Measurements from ENCODE around the gene DSTN. TPM values are rescaled to one million over a fixed set of nuclear protein-coding genes. Genes with fewer than 3 reads are reported as not detected.

The DSTN gene
- total and polyA plus RNA-seq, 2 experiments from 2014 or later: 162 to 459 TPM

- TF ChIP-seq JUNB (IDR thresholded peaks at IDR 0.05; ENCODE audit: unreplicated experiment): no peak
- no peak for TF ChIP-seq EZH2phosphoT487 (IDR thresholded peaks at IDR 0.05; ENCODE audit: unreplicated experiment)
- TF ChIP-seq NANOG (IDR thresholded peaks at IDR 0.05; ENCODE audit: borderline replicate concordance): no peak
- no peak for TF ChIP-seq ETS1 (IDR thresholded peaks at IDR 0.05)
- no peak for TF ChIP-seq ZNF331 (CRISPR knock-in tag; IDR thresholded peaks at IDR 0.05; ENCODE audit: low read depth)
- TF ChIP-seq ZNF462 (CRISPR knock-in tag; IDR thresholded peaks at IDR 0.05): no peak
- no peak for TF ChIP-seq CREB1 (CRISPR knock-in tag; IDR thresholded peaks at IDR 0.05; ENCODE audit: low read depth)
- H3K36me3 Mint-ChIP-seq (ENCODE audit: low read depth): no peaks in the 10 kb centered on the region
- no peak overlapping the region for H3K4me2 ChIP-seq
Observed at GRCh38 chr20:17524560-17524959, 45.3 kb upstream of the DSTN start.

More at GRCh38 chr20:17524560-17524959, 45.3 kb upstream of the DSTN start:
- Histone ChIP-seq H3K4me1 (ENCODE audit: insufficient read depth) (no peaks in the 10 kb centered on the region), H3K79me2 (replicated peaks; ENCODE audit: insufficient read depth) (no peaks in the 10 kb centered on the region), H3K4me3 (no peak overlapping the region), H3F3A (replicated peaks; ENCODE audit: low read depth) (no peaks in the 10 kb centered on the region), H4K20me1 (replicated peaks; ENCODE audit: insufficient read depth) (no peaks in the 10 kb centered on the region), H3K9me2 (ENCODE audit: insufficient read depth) (no peaks in the 10 kb centered on the region), H3K27me3 (ENCODE audit: insufficient read depth) (no peaks in the 10 kb centered on the region), H2AFZ (no peak overlapping the region), H3K27ac (ENCODE audit: low read depth) (no peak overlapping the region), H3K36me3 (ENCODE audit: insufficient read depth) (no peaks in the 10 kb centered on the region)
- ATAC-seq (no peak), DNase-seq (ENCODE audit: low spot score) (no peak)
- peaks cover 7% of the 10 kb centered on the region for H3K27me3 Mint-ChIP-seq (ENCODE audit: insufficient read depth, low read depth, poor library complexity)
- H3K4me3 Mint-ChIP-seq: no peak overlapping the region
- peaks cover 7% of the 10 kb centered on the region; the same call in 2 of the 3 replicates for H3K4me1 Mint-ChIP-seq
- H3K27ac Mint-ChIP-seq: no peak overlapping the region
- no peaks in the 10 kb centered on the region for H3K9me3 Mint-ChIP-seq

Data from GM23338 (cell line).